Measurements from ENCODE around the gene RPH3AL. TPM values are rescaled to one million over a fixed set of nuclear protein-coding genes. Genes with fewer than 3 reads are reported as not detected.

RPH3AL gene
- total RNA-seq, 1 experiment from 2014 or later, result 3.0 TPM

DNA sequence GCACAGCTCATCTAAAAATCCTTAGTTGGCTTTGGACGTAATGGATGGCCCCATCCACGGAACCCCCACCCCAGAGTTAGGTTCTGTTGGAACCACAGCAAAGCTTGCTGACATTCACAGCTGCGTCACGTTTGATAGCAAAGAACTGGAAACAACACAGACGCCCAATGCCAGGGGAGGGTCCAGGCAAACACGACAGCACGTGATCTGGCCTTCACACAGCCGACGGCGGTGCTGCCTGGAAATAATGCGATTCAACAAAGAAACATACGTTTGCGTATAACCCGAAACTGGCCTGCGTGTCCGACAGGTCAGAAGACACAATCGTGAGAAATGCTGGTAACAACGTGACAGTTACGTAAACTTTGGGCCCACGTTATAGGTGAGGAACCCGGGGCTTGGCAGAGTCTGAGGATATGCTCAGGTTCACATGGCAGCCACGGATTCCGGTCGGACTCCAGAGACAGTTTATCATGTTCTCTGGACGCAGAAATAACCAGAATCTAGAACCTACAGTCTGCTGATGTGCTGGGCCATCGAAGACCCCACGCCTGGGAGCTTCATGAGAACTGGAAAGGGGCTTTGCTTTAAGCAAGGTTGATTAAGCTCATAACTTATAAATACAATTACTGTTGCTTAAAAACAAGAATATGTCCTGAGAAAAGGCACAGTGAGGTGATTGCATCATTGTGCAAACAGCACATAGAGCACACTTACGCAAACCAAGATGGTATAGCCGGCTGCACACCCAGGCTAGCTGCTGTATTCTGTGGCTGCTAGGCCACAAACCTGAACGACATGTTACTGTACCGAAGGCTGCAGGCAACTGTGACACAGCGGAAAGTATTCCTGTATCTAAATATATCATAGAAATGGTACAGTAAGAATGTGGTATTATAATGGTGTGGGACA lies 70.4 kb downstream of the RPH3AL start:
- Mint-ChIP-seq H3K27ac (peak overlapping the region in 1 of 3 experiments; percentile 62; a peak in 2 of 7 replicates), H3K4me3 (no peak overlapping the region)

More for the DNA sequence above, 70.4 kb downstream of the RPH3AL start:
- no peak overlapping the region for H4K8ac ChIP-seq (replicated peaks; ENCODE audit: insufficient read length, low read depth, low read length)
- H2BK120ac ChIP-seq (ENCODE audit: low read depth, low read length, poor library complexity, severe bottlenecking), result no peak overlapping the region
- H3K9me3 Mint-ChIP-seq, result peaks cover 4 to 14% of the 10 kb centered on the region in 2 experiments; a peak in 4 of 5 replicates
- no peaks in the 10 kb centered on the region for H3K4me1 ChIP-seq (ENCODE audit: insufficient read depth, low read length)
- no peak overlapping the region for H3K56ac ChIP-seq (ENCODE audit: insufficient read length, low read depth, low read length)
- peaks cover 4 to 14% of the 10 kb centered on the region in 2 experiments for H3K4me1 Mint-ChIP-seq
- H3K23me2 ChIP-seq (ENCODE audit: insufficient read length, low read depth, low read length, poor library complexity, severe bottlenecking), result no peaks in the 10 kb centered on the region
- no peak overlapping the region for H3K18ac ChIP-seq (ENCODE audit: insufficient read length, low read depth, low read length)
- TF ChIP-seq, protein P1, sequence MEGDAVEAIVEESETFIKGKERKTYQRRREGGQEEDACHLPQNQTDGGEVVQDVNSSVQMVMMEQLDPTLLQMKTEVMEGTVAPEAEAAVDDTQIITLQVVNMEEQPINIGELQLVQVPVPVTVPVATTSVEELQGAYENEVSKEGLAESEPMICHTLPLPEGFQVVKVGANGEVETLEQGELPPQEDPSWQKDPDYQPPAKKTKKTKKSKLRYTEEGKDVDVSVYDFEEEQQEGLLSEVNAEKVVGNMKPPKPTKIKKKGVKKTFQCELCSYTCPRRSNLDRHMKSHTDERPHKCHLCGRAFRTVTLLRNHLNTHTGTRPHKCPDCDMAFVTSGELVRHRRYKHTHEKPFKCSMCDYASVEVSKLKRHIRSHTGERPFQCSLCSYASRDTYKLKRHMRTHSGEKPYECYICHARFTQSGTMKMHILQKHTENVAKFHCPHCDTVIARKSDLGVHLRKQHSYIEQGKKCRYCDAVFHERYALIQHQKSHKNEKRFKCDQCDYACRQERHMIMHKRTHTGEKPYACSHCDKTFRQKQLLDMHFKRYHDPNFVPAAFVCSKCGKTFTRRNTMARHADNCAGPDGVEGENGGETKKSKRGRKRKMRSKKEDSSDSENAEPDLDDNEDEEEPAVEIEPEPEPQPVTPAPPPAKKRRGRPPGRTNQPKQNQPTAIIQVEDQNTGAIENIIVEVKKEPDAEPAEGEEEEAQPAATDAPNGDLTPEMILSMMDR (conservative IDR thresholded peaks at IDR 0.05), result no peak
- H4K20me1 ChIP-seq (ENCODE audit: control insufficient read depth, insufficient read depth, insufficient read length), result no peaks in the 10 kb centered on the region
- no peak overlapping the region for H2BK15ac ChIP-seq (ENCODE audit: low read depth, low read length)
- no peak overlapping the region for H4K5ac ChIP-seq (ENCODE audit: insufficient read length, low read depth, low read length)
- no peak overlapping the region for H3K4me2 ChIP-seq (ENCODE audit: insufficient read depth, insufficient read length, low read length)
- no peak for DNase-seq
- H3T11ph ChIP-seq (ENCODE audit: low read length), result no peak overlapping the region
- H4K91ac ChIP-seq (ENCODE audit: insufficient read length, low read depth, low read length), result no peak overlapping the region
- no peak overlapping the region for H2BK5ac ChIP-seq (ENCODE audit: insufficient read length, low read length)
- H3K27me3 Mint-ChIP-seq (ENCODE audit: low read depth), result peaks cover 14% of the 10 kb centered on the region
- no CpG with 5 or more reads among the region's 32 CpGs for WGBS (ENCODE audit: extremely low coverage, insufficient read length, low lambda C conversion rate)
- H3K79me1 ChIP-seq (ENCODE audit: insufficient read depth, low read depth, low read length, poor library complexity, severe bottlenecking), result no peaks in the 10 kb centered on the region
- H3K36me3 Mint-ChIP-seq (ENCODE audit: insufficient read depth in 1 of 3, low read depth in 3 of 3), result peaks cover 0 to 6% (median 0%) of the 10 kb centered on the region in 3 experiments; a peak in 2 of 7 replicates
- no peaks in the 10 kb centered on the region for H3K27me3 ChIP-seq (ENCODE audit: insufficient read depth, low read length)
- H3K9ac ChIP-seq (ENCODE audit: extremely low read depth, insufficient read length, low read length), result no peak overlapping the region
- H3K4ac ChIP-seq (ENCODE audit: low read depth, low read length), result no peak overlapping the region
- no peak overlapping the region for H3K23ac ChIP-seq (ENCODE audit: insufficient read length, low read depth, low read length)
- no peak overlapping the region for H2AK5ac ChIP-seq (ENCODE audit: insufficient read length, low read length)
- no peak overlapping the region for H2BK12ac ChIP-seq (ENCODE audit: insufficient read length, low read depth, low read length)
- H2BK20ac ChIP-seq (ENCODE audit: low read depth, low read length, poor library complexity, severe bottlenecking), result no peak overlapping the region
- H3K27ac ChIP-seq (ENCODE audit: insufficient read length, low read depth, low read length), result no peak overlapping the region
- no peaks in the 10 kb centered on the region for H3K9me3 ChIP-seq (ENCODE audit: control insufficient read depth, low read depth, low read length)
- H2AFZ ChIP-seq (ENCODE audit: low read length), result no peak overlapping the region
- no peak overlapping the region; the same call in 1 of the 2 replicates for H3K14ac ChIP-seq (ENCODE audit: insufficient read depth, low read length)
- H3K79me2 ChIP-seq (ENCODE audit: insufficient read depth, low read length), result no peaks in the 10 kb centered on the region

Measured in H9 (cell line).